GM18505 (cell line): Measurements from ENCODE around the gene FAM47E.

Experiments used
- ATAC-seq: cut with Tn5 transposase; IDR thresholded peaks from one replicate; pipeline ENCODE4 v1.9.1; 2021; ENCODE audit not compliant: unreplicated experiment
- POLR2A ChIP-seq: IDR thresholded peaks from 4 replicates; pipeline ENCODE4 v1.6.1; 2011; ENCODE audit warnings: borderline replicate concordance; ENCODE audit not compliant: insufficient read depth, insufficient read length; ENCODE audit errors: extremely low read depth

FAM47E gene

DNA sequence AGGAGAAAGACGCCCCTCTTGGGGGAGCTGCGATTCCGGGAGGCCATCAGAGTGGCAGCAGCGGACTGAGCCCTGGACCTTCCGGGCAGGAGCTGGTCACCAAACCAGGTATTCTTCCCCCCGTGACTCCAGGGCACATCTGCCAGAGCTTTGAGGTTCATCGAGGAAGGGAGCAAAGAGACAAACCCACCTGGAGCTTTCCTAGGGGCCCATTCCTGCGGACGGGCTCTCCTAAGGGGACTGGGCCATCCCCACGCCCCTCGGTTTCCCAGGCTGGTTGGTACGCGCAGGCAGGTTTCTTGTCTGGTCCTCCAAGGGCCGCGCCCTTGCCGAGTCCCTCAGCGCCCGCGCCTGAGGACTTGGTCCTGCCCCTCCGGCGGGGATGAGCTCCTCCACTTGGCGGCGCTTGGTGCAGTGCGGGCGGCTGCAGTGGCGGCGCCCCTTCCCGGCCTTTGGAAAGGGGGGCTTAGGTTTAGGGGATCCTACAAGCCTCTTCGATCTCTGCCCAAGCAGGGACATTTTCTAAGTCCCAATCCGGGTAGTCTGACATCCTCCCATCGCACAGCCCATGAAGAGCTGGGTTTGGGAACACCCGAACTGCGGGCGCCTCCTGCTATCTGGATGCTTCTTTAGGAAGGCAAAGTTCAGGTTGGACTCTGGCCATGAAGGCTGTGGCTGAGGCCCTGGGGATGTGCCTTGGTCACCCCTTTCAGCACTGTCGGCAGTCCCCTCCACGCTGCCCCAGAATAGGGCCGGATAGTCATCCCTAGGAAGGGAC lies 55.5 kb downstream of the FAM47E start:
- TF ChIP-seq POLR2A = no peak
- ATAC-seq = no peak

DNA sequence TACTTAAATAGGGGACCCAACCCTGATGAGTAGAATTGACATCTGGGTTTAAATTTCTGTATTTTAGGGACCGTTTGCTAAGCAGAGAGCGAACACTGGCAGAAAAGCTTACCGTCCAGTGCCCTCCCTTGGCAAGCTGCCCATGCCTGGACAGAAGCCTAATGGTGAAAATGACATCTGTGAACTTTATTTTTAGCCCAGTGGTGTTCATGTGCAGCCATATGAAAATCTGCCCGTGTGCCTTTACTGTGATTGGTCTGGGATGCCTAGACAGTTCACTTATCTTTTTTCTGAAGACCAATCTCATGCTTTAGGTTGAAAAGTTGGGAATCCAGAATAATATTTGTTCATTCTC lies 56.1 kb downstream of the FAM47E start:
- no peak for TF ChIP-seq POLR2A
- no peak for ATAC-seq

DNA sequence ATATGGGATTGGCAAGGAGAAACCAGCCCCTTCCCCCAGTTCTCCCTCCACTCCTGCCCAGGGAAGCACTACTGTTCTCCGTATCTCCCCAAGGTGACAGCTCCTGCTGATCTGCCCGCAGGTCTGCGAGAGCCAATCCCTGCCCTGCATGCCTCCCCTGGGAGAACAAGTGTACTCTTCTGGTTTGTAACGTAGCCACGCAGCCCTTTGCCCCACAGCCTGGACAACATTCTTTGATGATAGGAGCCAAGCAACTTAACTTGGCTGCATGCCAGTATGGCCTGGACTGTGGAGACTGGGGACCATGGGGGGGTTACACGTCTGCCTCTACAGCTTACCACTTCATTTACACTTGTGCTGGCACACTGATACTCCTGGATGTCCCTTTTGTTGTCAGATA lies 57.0 kb downstream of the FAM47E start:
- no peak for ATAC-seq
- no peak for TF ChIP-seq POLR2A

DNA sequence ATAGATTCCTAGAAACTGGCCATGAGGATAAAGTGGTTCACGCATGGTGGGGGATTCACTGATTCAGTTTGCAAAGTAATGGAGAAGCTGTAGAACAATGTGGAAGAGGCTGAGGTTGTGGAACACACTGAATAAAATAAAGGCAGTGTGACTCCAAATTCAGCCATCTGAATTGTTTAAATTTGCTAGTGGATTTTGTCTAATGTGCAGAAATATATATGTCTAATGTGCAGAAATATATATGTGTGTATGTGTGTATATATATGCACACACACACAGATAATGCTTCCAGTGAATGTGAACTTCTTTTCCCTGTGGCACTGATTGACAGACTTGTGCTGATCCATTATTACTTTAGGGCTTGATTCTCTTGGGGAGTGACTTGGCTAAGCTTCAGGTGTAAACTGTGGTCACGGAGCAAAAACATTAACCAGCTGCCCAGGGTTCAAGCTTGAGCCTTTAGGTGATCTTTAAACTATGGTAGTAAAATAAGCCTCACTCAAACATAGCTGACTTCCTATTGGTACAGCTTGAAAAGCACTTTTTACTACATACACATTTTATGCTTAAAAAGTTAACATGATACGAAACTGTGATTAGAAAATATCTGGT lies 58.5 kb downstream of the FAM47E start:
- no peak for TF ChIP-seq POLR2A
- ATAC-seq = no peak

DNA sequence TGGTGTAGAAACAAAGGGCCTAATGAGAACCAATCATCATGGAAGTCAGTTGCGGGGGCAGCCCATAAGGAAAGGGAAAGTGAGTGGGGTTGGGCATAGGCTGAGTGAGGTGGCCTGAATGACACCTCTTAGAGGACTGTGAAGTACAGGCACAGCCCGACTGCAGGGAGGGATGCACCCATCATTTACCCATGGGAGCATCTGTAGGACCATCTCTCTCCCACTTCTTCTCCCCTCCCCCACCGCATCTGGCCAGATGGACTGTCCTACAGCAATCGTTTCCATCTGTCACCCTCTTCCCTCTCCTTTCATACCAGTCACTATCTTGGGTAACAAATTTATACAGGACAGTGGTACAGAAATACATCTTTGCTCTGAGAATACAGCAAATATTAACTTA lies 59.2 kb downstream of the FAM47E start:
- TF ChIP-seq POLR2A = no peak
- ATAC-seq = no peak

DNA sequence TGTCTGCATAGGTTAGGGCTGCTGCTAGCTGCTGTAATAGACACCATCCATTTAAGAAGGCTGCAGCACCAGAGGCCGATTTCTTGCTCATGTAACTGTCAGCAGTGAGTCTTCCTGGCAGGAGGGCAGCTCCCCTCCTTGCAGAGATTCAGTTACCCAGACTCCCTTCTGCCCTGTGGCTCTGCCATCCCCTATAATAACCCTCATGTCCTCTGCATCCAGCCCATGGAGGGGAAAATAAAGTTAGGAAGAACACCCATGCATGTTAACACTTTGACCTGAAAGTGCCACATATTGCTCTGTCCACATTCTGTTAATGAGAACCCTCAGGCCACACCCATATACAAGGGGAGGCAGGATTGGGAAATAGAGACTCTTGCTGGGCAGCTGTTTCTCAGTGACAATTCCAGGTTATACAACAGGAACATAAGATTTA lies 60.4 kb downstream of the FAM47E start:
- no peak for ATAC-seq
- no peak for TF ChIP-seq POLR2A

DNA sequence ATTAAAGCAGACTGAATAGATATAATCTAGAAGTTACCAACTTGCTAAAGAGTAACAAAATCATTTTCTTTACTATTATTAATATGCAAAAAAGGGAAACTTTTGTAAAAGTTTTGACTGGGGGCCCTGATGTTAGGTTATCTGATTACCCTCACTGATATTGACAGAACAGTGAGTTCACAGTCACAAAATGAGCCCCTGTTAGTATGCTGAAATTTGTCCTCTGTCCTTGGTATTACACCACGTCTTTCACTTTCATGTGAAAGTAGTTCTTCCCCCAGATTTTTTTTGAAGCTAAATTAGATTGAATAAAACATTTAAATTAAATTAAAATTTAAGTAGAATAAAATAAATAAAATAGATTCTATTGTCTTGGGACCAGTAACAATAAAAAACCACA lies 60.9 kb downstream of the FAM47E start:
- TF ChIP-seq POLR2A = no peak
- no peak for ATAC-seq

DNA sequence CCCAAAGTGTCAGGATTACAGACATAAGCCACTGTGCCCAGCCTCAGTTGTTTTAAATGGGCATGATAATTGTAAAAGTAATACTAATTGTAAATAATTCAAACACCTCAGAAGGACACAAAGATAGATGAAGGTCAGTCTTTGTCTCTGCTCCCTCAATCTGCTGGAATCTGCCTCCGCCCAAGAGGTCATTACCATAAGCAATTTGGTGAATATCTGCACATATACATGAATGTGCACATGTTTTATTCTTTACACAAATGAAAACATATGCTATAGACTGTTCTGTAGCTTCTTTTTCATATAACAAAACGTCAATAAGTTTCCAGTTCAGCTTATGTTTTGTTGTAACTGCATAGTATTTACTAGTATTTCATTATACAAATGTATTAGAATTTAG lies 62.0 kb downstream of the FAM47E start:
- no peak for ATAC-seq

DNA sequence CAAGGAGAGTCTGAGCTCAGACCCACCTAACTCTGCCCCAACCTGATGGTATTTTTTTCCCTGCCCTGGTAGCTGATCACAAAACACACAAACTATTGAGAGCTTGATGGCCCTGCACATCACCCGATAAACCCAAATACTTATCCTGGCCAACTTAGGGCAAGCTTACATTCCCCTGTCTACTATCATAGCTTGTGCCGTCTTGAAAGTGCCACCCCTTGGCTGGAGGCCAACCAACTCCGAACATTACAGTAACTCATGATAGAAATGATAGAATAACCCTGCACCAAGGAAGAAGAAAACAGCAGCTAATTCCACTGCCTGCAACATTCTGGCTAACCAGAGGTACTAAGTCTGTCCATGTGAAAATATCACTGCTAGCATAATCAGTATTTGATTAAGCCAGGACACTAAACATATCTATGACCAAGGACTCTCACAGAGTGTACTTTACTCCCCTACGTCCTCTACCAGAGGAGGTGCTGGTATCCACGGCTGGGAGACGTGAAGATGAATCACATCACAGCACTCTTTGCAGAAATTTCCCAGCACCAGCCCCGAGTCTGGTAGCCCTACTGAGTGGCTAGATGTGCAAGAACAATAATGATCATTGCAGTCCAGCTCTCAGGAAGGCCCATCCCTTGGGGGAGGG lies 63.9 kb downstream of the FAM47E start:
- ATAC-seq = no peak
- TF ChIP-seq POLR2A = no peak

More for the DNA sequence above, 62.0 kb downstream of the FAM47E start:
- no peak for TF ChIP-seq POLR2A

DNA sequence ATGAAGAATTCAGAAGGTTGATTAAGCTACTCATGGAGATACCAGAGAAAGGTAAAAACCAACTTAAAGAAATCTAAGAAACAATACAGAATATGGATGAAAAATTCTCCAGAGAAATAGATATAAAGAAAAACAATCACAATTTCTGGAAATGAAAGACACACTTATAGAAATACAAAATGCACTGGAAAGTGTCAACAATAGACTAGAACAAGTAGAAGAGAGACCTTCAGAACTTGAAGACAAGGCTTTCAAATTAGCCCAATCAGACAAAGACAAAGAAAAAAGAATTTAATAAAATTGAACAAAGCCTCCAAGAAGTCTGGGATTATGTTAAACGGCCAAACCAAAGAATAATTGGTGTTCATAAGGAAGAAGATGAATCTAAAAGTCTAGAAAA lies 64.6 kb downstream of the FAM47E start:
- TF ChIP-seq POLR2A = no peak
- no peak for ATAC-seq

DNA sequence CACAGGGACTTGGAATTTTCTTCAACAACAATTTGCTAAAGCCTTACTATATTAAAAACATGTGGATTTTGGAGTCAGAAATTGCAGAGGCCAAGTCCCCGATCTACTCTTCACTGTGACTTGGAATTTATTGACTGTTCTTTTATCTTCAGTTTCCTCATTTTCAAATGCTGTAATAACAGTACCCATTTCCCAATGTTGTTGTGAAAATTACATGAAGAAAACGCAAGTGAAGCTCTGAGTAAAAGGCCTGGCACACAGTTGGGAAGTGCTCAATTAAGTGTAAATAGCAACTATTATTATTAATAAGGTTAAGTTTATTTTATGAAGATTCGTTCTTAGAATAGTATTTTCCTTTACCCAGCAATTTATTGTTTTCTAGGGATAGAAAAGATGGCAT lies 70.7 kb downstream of the FAM47E start:
- ATAC-seq = no peak
- no peak for TF ChIP-seq POLR2A

DNA sequence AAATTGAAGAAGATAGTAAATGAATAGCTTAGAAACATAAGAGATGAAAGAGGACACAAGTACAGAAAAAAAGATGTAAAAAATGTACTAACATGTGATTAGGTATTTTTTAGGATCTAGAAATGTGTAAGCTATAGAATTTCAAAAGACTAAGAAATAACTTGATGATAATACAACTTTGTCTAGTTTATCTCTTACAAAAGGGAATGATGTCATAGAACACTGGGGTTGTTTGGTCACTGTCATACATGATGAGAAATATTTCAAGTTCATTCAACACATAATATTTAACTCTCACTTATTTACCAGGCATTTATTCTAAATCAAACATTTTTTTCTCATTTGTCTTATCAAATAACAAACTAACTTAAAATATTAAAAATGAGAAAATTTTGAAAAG lies 73.6 kb downstream of the FAM47E start:
- TF ChIP-seq POLR2A = no peak
- ATAC-seq = no peak

DNA sequence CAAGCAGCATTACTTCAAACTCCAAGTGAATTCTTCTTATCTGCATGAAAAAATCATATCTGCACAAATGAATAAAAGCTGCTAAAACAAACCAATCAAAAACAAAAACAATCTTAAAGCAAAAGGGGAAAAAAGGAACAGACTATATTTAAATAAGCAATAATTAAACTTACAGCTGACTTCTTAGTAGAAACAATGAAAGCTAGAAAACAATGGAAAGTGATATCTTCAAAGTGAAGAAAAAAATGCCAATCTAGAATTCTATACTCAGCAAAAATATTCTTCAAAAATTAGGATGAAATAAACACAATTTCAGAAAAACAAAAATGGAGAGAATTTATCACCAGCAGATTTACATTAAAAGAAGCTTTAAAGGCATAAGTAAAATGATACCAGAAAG lies 75.0 kb downstream of the FAM47E start:
- TF ChIP-seq POLR2A = no peak
- no peak for ATAC-seq
